HL-60 (cell line): Measurements from ENCODE around the gene STAT1.
A peak's percentile ranks its signal among the peaks of the same experiment; 100 is the strongest.

Experiments used
- DNase-seq, 2 experiments: peaks; one replicate each; pipeline ENCODE4 v3.0.0-alpha.2; 2010 to 2020; ENCODE audit warnings: low read depth in 1 of 2, low spot score in 1 of 2
- H3K27ac ChIP-seq: fragments of 250-450 bp; sonication (Bioruptor Pico); replicated peaks from 2 replicates; pipeline ENCODE4 v1.5.1; 2020; ENCODE audit warnings: mild to moderate bottlenecking, moderate library complexity
- H3K27me3 ChIP-seq: fragments of 250-450 bp; sonication (Bioruptor Pico); 2 replicates; pipeline ENCODE4 v1.5.1; 2021; ENCODE audit warnings: mild to moderate bottlenecking, moderate library complexity; ENCODE audit not compliant: insufficient read depth, poor library complexity, severe bottlenecking
- H3K4me3 ChIP-seq: replicated peaks from 2 replicates; pipeline ENCODE4 v1.5.1; 2011; ENCODE audit warnings: mild to moderate bottlenecking, control low read depth, low read length; ENCODE audit not compliant: insufficient read depth
- CTCF ChIP-seq: IDR thresholded peaks from one replicate; pipeline ENCODE4 v1.5.1; 2011; ENCODE audit warnings: low read length, control low read depth, inconsistent platforms; ENCODE audit not compliant: insufficient read depth
- GABPA ChIP-seq: IDR thresholded peaks from 2 replicates; pipeline ENCODE4 v1.6.1; 2012; ENCODE audit warnings: low read depth
- POLR2AphosphoS5 ChIP-seq: IDR thresholded peaks from 2 replicates; pipeline ENCODE4 v1.6.1; 2012; ENCODE audit warnings: low read depth
- SPI1 ChIP-seq: IDR thresholded peaks from 2 replicates; pipeline ENCODE4 v1.6.1; 2012; ENCODE audit warnings: low read depth, mild to moderate bottlenecking, borderline replicate concordance
- TF ChIP-seq, protein P1 (sequence below): IDR thresholded peaks from 2 replicates; pipeline ENCODE4 v1.6.1; 2012; ENCODE audit warnings: low read depth; ENCODE audit not compliant: insufficient replicate concordance

Gene STAT1

GRCh38 chr2:191015239-191015638 is 1.3 kb upstream of the STAT1 start:
- no peaks in the 10 kb centered on the region for H3K27me3 ChIP-seq
- no peak overlapping the region for H3K27ac ChIP-seq
- no peak for TF ChIP-seq POLR2AphosphoS5
- TF ChIP-seq, protein P1, sequence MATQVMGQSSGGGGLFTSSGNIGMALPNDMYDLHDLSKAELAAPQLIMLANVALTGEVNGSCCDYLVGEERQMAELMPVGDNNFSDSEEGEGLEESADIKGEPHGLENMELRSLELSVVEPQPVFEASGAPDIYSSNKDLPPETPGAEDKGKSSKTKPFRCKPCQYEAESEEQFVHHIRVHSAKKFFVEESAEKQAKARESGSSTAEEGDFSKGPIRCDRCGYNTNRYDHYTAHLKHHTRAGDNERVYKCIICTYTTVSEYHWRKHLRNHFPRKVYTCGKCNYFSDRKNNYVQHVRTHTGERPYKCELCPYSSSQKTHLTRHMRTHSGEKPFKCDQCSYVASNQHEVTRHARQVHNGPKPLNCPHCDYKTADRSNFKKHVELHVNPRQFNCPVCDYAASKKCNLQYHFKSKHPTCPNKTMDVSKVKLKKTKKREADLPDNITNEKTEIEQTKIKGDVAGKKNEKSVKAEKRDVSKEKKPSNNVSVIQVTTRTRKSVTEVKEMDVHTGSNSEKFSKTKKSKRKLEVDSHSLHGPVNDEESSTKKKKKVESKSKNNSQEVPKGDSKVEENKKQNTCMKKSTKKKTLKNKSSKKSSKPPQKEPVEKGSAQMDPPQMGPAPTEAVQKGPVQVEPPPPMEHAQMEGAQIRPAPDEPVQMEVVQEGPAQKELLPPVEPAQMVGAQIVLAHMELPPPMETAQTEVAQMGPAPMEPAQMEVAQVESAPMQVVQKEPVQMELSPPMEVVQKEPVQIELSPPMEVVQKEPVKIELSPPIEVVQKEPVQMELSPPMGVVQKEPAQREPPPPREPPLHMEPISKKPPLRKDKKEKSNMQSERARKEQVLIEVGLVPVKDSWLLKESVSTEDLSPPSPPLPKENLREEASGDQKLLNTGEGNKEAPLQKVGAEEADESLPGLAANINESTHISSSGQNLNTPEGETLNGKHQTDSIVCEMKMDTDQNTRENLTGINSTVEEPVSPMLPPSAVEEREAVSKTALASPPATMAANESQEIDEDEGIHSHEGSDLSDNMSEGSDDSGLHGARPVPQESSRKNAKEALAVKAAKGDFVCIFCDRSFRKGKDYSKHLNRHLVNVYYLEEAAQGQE = no peak
- no peak for TF ChIP-seq GABPA
- TF ChIP-seq SPI1 = no peak
- no peak for TF ChIP-seq CTCF

GRCh38 chr2:191014653-191015020 is 666 bp upstream of the STAT1 start:
- DNase-seq = no peak
- Histone ChIP-seq H3K27me3 (no peaks in the 10 kb centered on the region), H3K4me3 (peak overlapping the region; percentile 94), H3K27ac (peak overlapping the region; percentile 91)
- TF ChIP-seq SPI1 = no peak
- TF ChIP-seq POLR2AphosphoS5 = no peak
- no peak for TF ChIP-seq GABPA
- no peak for TF ChIP-seq CTCF
- TF ChIP-seq, protein P1 = no peak

More at GRCh38 chr2:191015239-191015638, 1.3 kb upstream of the STAT1 start:
- DNase-seq = no peak
- no peak overlapping the region for H3K4me3 ChIP-seq

GRCh38 chr2:191013682-191013931 is 364 bp downstream of the STAT1 start:
- TF ChIP-seq, protein P1 = no peak
- no peak for TF ChIP-seq CTCF
- no peak for TF ChIP-seq SPI1
- TF ChIP-seq POLR2AphosphoS5 = no peak
- TF ChIP-seq GABPA = no peak
- DNase-seq = no peak
- Histone ChIP-seq H3K27ac (peak overlapping the region; percentile 91), H3K4me3 (peak overlapping the region; percentile 94), H3K27me3 (no peaks in the 10 kb centered on the region)
